A673 (cell line): ENCODE measurements around the gene OR5C1.

ENCODE experiments used
- CTCF ChIP-seq: fragments of 300-800, 200-600 bp; sonication (generic); conservative IDR thresholded peaks from 2 replicates; pipeline ENCODE4 v1.5.1; 2017; ENCODE audit warnings: low read depth, mild to moderate bottlenecking, antibody characterized with exemption, low read length, moderate library complexity, mixed read lengths
- EZH2 ChIP-seq: fragments of 200-600 bp; sonication (generic); IDR thresholded peaks from 2 replicates; pipeline ENCODE4 v1.6.1; 2017; ENCODE audit warnings: borderline replicate concordance, low read depth, mild to moderate bottlenecking, mixed read lengths, antibody characterized with exemption, low read length; ENCODE audit not compliant: poor library complexity, severe bottlenecking

- TF ChIP-seq CTCF: no peak
- TF ChIP-seq EZH2: no peak
Observed at GRCh38 chr9:122806661-122807060, 17.9 kb downstream of the OR5C1 start.
